OCI-M2 (cell line): ENCODE data around the gene POLRMT.
"Not testable (repeated sequence)": the region's sequence is repeated elsewhere in the genome, so short reads cannot be mapped to it uniquely, and the experiment has no call there.

Experiments
- DNase-seq: peaks from one replicate; lab custom pipeline; 2025; ENCODE audit not compliant: unreplicated experiment; lab: John Stamatoyannopoulos, UW

The POLRMT gene

GRCh38 chr19:595326-596262, 37.7 kb downstream of the POLRMT start:
- DNase-seq, result no peak

- no peak for DNase-seq
These were observed 39.0 kb downstream of the POLRMT start for GRCh38 chr19:594265-594870.

GRCh38 chr19:593505-593904, 39.8 kb downstream of the POLRMT start:
- DNase-seq, result no peak

- no peak for DNase-seq
These were observed 40.3 kb downstream of the POLRMT start for GRCh38 chr19:593055-593454.

- DNase-seq, result no peak
These were observed 41.2 kb downstream of the POLRMT start for GRCh38 chr19:592101-592500.

- DNase-seq, result no peak
These were observed 42.0 kb downstream of the POLRMT start for GRCh38 chr19:591099-591958.

- DNase-seq, result no peak
These were observed 42.6 kb downstream of the POLRMT start for GRCh38 chr19:590750-591098.

GRCh38 chr19:590396-590745, 43.0 kb downstream of the POLRMT start:
- no peak for DNase-seq

- no peak for DNase-seq
These were observed 43.5 kb downstream of the POLRMT start, which contains the start of gene HCN2 for GRCh38 chr19:589693-590395. TSS of gene HCN2 (plus strand) at chr19:589881. CDS start at chr19:589946, 65 bp downstream.

GRCh38 chr19:588741-589692, 44.3 kb downstream of the POLRMT start:
- DNase-seq, result no peak

GRCh38 chr19:588093-588740, 45.1 kb downstream of the POLRMT start:
- DNase-seq, result no peak

GRCh38 chr19:585551-586110, 47.7 kb downstream of the POLRMT start:
- no peak for DNase-seq

GRCh38 chr19:585146-585545, 48.2 kb downstream of the POLRMT start:
- DNase-seq, result not testable (repeated sequence)

GRCh38 chr19:584240-585001, 48.9 kb downstream of the POLRMT start:
- DNase-seq, result no peak

- DNase-seq, result no peak
These were observed 49.4 kb downstream of the POLRMT start for GRCh38 chr19:583968-584239.

GRCh38 chr19:583198-583967, 50.0 kb downstream of the POLRMT start:
- no peak for DNase-seq

- no peak for DNase-seq
These were observed 50.7 kb downstream of the POLRMT start for GRCh38 chr19:582497-583197.
